HCT116 (cell line): ENCODE measurements around the gene AQP12B. TPM values are rescaled to one million over a fixed set of nuclear protein-coding genes. Genes with fewer than 3 reads are reported as not detected.

ENCODE experiments used
- ATAC-seq: fragments of 200-7000 bp; cut with Tn5 transposase; 2 replicates; pipeline ENCODE4 v1.9.1; 2020; ENCODE audit warnings: mild to moderate bottlenecking, moderate library complexity
- BruUV-seq: library from RNA; stranded (reverse); fragments of 400-500 nt; replicated peaks from 2 replicates; lab custom pipeline; 2021; lab: Mats Ljungman, UMichigan
- CTCF ChIA-PET: fragments of 300-600 bp; sonication (Branson Sonifier 250); formaldehyde crosslinking; loops from one replicate; lab custom pipeline; 2021; ENCODE audit warnings: antibody characterized with exemption; lab: Charles Lee
- POLR2A ChIA-PET: fragments of 300-600, 350-600 bp; sonication (Branson Sonifier 250); formaldehyde crosslinking; loops from one replicate; lab custom pipeline; 2021; ENCODE audit warnings: antibody characterized with exemption; lab: Charles Lee
- RAD21 ChIA-PET, 2 experiments: fragments of 300-600 bp; sonication (Branson Sonifier 250); formaldehyde crosslinking; loops; one replicate each; lab custom pipeline; 2023; ENCODE audit warnings: low total read pairs in 2 of 2; ENCODE audit not compliant: uncharacterized antibody in 2 of 2, unreplicated experiment in 2 of 2, low non-redundant PET in 1 of 2; lab: Charles Lee
- DNase-seq: peaks from one replicate; pipeline ENCODE4 v3.0.0-alpha.2; 2010; ENCODE audit warnings: low read depth, low spot score
- H2AFZ ChIP-seq: fragments of 200-600 bp; shearing (Covaris generic), sonication (generic); 2 replicates; pipeline ENCODE4 v1.6.1; 2017; ENCODE audit warnings: low read depth, mixed run types, mixed read lengths, antibody characterized with exemption, low read length; ENCODE audit not compliant: poor library complexity, severe bottlenecking
- H3K27ac ChIP-seq: 2 replicates; pipeline ENCODE4 v1.5.1; 2012; ENCODE audit warnings: low read depth, low read length
- H3K27me3 ChIP-seq: fragments of 200-600 bp; sonication (generic); 2 replicates; pipeline ENCODE4 v1.6.1; 2016; ENCODE audit warnings: mixed run types, low read length, mixed read lengths; ENCODE audit not compliant: insufficient read depth
- H3K36me3 ChIP-seq, 2 experiments: fragments of 200-500 bp in 1 of 2; fragments of 200-600 bp in 1 of 2; sonication (Bioruptor generic) in 1 of 2; sonication (generic) in 1 of 2; 2 replicates each; pipeline versions ENCODE4 v1.5.1 to v1.6.1; 2014 to 2016; ENCODE audit warnings: low read length in 2 of 2, inconsistent platforms in 1 of 2, mixed read lengths in 1 of 2, mixed run types in 1 of 2; ENCODE audit not compliant: insufficient read depth in 2 of 2, control insufficient read depth in 1 of 2
- H3K4me1 ChIP-seq, 2 experiments: fragments of 200-600 bp in 1 of 2; sonication (generic) in 1 of 2; 2 replicates each; pipeline versions ENCODE4 v1.5.1 to v1.6.1; 2012 to 2017; ENCODE audit warnings: low read length in 2 of 2, inconsistent platforms in 1 of 2, mild to moderate bottlenecking in 1 of 2, mixed read lengths in 1 of 2, mixed run types in 1 of 2, moderate library complexity in 1 of 2; ENCODE audit not compliant: insufficient read depth in 2 of 2, control insufficient read depth in 1 of 2
- H3K4me2 ChIP-seq: fragments of 200-600 bp; sonication (generic); 2 replicates; pipeline ENCODE4 v1.6.1; 2017; ENCODE audit warnings: mixed run types, low read length, mixed read lengths
- H3K4me3 ChIP-seq, 2 experiments: fragments of 200-600 bp in 1 of 2; sonication (generic) in 1 of 2; replicated peaks in 1 of 2; 2 replicates each; pipeline ENCODE4 v1.5.1; 2011 to 2016; ENCODE audit warnings: low read length in 2 of 2, control low read depth in 1 of 2, low read depth in 1 of 2, mild to moderate bottlenecking in 1 of 2, mixed read lengths in 1 of 2, mixed run types in 1 of 2
- H3K79me2 ChIP-seq: fragments of 200-600 bp; sonication (generic); 2 replicates; pipeline ENCODE4 v1.6.1; 2017; ENCODE audit warnings: mild to moderate bottlenecking, mixed run types, low read length, moderate library complexity, mixed read lengths; ENCODE audit not compliant: insufficient read depth
- H3K9ac ChIP-seq: fragments of 200-600 bp; sonication (generic); 2 replicates; pipeline ENCODE4 v1.6.1; 2016; ENCODE audit warnings: low read length, mixed read lengths
- H3K9me2 ChIP-seq: fragments of 200-600 bp; sonication (generic), shearing (Covaris generic); 2 replicates; pipeline ENCODE4 v1.6.1; 2017; ENCODE audit warnings: mixed run types, mild to moderate bottlenecking, moderate library complexity; ENCODE audit not compliant: insufficient read depth
- H3K9me3 ChIP-seq, 2 experiments: fragments of 200-500 bp in 1 of 2; fragments of 200-600 bp in 1 of 2; sonication (Bioruptor generic) in 1 of 2; sonication (generic) in 1 of 2; 2 replicates each; pipeline ENCODE4 v1.6.1; 2014 to 2017; ENCODE audit warnings: low read length in 2 of 2, mixed read lengths in 2 of 2, inconsistent platforms in 1 of 2, low read depth in 1 of 2, mild to moderate bottlenecking in 1 of 2, mixed run types in 1 of 2, moderate library complexity in 1 of 2; ENCODE audit not compliant: control insufficient read depth in 1 of 2, insufficient read depth in 1 of 2
- H4K20me1 ChIP-seq: fragments of 200-600 bp; sonication (generic), shearing (Covaris generic); 2 replicates; pipeline ENCODE4 v1.6.1; 2017; ENCODE audit warnings: mixed run types, mild to moderate bottlenecking, moderate library complexity; ENCODE audit not compliant: insufficient read depth
- ELF1 ChIP-seq: IDR thresholded peaks from 2 replicates; pipeline ENCODE4 v1.6.1; 2012; ENCODE audit warnings: low read depth, borderline replicate concordance
- FOSL1 ChIP-seq: IDR thresholded peaks from 2 replicates; pipeline ENCODE4 v1.6.1; 2012; ENCODE audit warnings: low read depth
- JUND ChIP-seq: IDR thresholded peaks from 2 replicates; pipeline ENCODE4 v1.6.1; 2012
- MAX ChIP-seq: IDR thresholded peaks from 2 replicates; pipeline ENCODE4 v1.6.1; 2012
- POLR2AphosphoS5 ChIP-seq: IDR thresholded peaks from 2 replicates; pipeline ENCODE4 v1.6.1; 2011; ENCODE audit warnings: mild to moderate bottlenecking, low read depth, low read length, moderate library complexity
- SIN3A ChIP-seq: IDR thresholded peaks from 2 replicates; pipeline ENCODE4 v1.6.1; 2012; ENCODE audit warnings: low read depth
- intact Hi-C: fragments of 100-400 bp; cut with micrococcal nuclease; formaldehyde crosslinking; loops from 2 replicates; pipeline ENCODE4 v1.10.0; 2022
- total RNA-seq: library from RNA; stranded (reverse); gene quantifications from one replicate; pipeline ENCODE4 v1.2.1, GENCODE V29; 2021; ENCODE audit not compliant: unreplicated experiment

AQP12B gene
- total RNA-seq, 1 experiment from 2014 or later = not detected

GRCh38 chr2:240635998-240636547 lies 46.6 kb downstream of the AQP12B start:
- Histone ChIP-seq H3K27ac (no peak overlapping the region), H3K36me3 (no peaks in the 10 kb centered on the region), H4K20me1 (no peaks in the 10 kb centered on the region), H3K9ac (no peak overlapping the region), H3K4me2 (no peak overlapping the region), H3K27me3 (peaks cover 10% of the 10 kb centered on the region; the same call in 1 of the 2 replicates), H2AFZ (no peak overlapping the region), H3K79me2 (no peaks in the 10 kb centered on the region), H3K4me1 (no peaks in the 10 kb centered on the region), H3K4me3 (no peak overlapping the region), H3K9me3 (peaks cover 5 to 6% of the 10 kb centered on the region in 2 experiments; a peak in 2 of 4 replicates), H3K9me2 (no peaks in the 10 kb centered on the region)
- ATAC-seq = no peak
- BruUV-seq = no TSS peak
- intact Hi-C loops = no loop called here
- ChIA-PET CTCF (no interaction called here), POLR2A (no interaction called here), RAD21 (no interaction called here)
- TF ChIP-seq ELF1 = no peak
- no peak for TF ChIP-seq JUND
- no peak for TF ChIP-seq MAX
- TF ChIP-seq POLR2AphosphoS5 = no peak
- no peak for TF ChIP-seq SIN3A
- DNase-seq = no peak

DNA sequence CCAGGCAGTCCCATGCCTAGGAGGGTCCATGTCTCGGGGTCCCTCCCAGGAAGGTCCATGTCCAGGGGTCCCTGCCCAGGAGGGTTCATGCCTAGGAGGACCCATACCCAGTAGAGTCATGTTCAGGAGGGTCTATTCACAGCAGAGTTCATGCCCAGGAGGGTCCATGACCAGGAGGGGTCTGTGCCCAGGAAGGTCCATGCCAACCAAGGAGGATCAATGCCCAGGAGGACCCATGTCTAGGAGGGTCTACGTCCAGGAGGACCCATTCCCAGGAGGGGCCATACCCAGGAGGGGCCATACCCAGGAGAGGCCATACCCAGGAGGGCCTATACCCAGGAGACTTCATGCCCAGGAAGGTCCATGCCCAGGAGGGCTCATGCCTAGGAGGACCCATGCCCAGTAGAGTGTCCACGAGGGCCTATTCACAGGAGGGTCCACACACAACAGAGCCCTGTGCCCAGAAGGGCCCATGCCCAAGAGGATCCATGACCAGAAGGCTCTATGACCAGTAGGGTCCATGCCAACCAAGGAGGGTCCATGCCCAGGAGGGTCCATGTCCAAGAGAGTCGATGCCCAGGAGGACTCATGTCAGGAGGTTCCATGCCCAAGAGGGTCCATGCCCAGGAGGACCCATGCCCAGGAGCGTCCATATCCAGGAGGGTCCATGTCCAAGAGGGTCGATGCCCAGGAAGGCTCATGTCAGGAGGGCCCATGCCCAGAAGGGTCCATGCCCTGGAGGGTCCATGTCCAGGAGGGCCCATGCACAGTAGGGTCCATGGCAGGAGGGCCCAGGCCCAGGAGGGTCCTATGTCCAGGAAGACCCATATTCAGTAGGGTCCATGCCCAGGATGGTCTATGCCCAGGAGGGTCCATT lies 47.3 kb downstream of the AQP12B start:
- TF ChIP-seq FOSL1 = no peak
- no peak overlapping the region for H3K27ac ChIP-seq
- H3K9me2 ChIP-seq = no peaks in the 10 kb centered on the region
- H3K27me3 ChIP-seq = peaks cover 10% of the 10 kb centered on the region; the same call in 1 of the 2 replicates
- POLR2A ChIA-PET = no interaction called here
- ATAC-seq (no peak), DNase-seq (no peak)
- H3K9ac ChIP-seq = no peak overlapping the region
- H4K20me1 ChIP-seq = no peaks in the 10 kb centered on the region
- no peaks in the 10 kb centered on the region for H3K79me2 ChIP-seq
- peaks cover 5 to 6% of the 10 kb centered on the region in 2 experiments; a peak in 2 of 4 replicates for H3K9me3 ChIP-seq
- CTCF ChIA-PET = no interaction called here
- RAD21 ChIA-PET = no interaction called here
- no TSS peak for BruUV-seq
- intact Hi-C loops = no loop called here
- no peaks in the 10 kb centered on the region for H3K4me1 ChIP-seq
- no peak overlapping the region for H3K4me3 ChIP-seq
- no peak overlapping the region for H3K4me2 ChIP-seq
- no peaks in the 10 kb centered on the region for H3K36me3 ChIP-seq
- H2AFZ ChIP-seq = no peak overlapping the region
